ENCODE measurements around the gene SIGLEC11. TPM values are rescaled to one million over a fixed set of nuclear protein-coding genes. Genes with fewer than 3 reads are reported as not detected.

Gene SIGLEC11
- polyA plus RNA-seq, 4 donors, result 0.45 to 37.2 (median 0.80) TPM

GRCh38 chr19:49924004-49924880, 36.7 kb downstream of the SIGLEC11 start:
- FAIRE-seq (no peak), DNase-seq (no peak)
- H3K9me3 ChIP-seq (ENCODE audit: control insufficient read depth in 2 of 2, insufficient read depth in 1 of 2, low read depth in 1 of 2, low read length in 1 of 2), result no peaks in the 10 kb centered on the region
- 83 to 86% (median 85%) methylated on average over 25 of the region's 25 CpGs for WGBS, 3 donors
- peaks cover 0 to 11% (median 8%) of the 10 kb centered on the region in 3 donors for H3K4me1 ChIP-seq (ENCODE audit: control insufficient read depth in 3 of 3, insufficient read depth in 2 of 3, low read depth in 1 of 3, low read length in 2 of 3)
- H3K27ac ChIP-seq (ENCODE audit: low read depth in 1 of 3, low read length in 2 of 3), result no peak overlapping the region
- no peak overlapping the region for H3K4me3 ChIP-seq (ENCODE audit: low read depth in 1 of 3, low read length in 3 of 3)
- H3K36me3 ChIP-seq (ENCODE audit: control insufficient read depth in 3 of 3, insufficient read depth in 2 of 3, low read depth in 1 of 3, low read length in 3 of 3), result peaks cover 1 to 75% (median 5%) of the 10 kb centered on the region in 3 donors
- no peaks in the 10 kb centered on the region for H3K27me3 ChIP-seq (ENCODE audit: control insufficient read depth in 3 of 3, insufficient read depth in 3 of 3, low read length in 3 of 3)

- Histone ChIP-seq H3K4me1 (ENCODE audit: control insufficient read depth in 3 of 3, insufficient read depth in 2 of 3, low read depth in 1 of 3, low read length in 2 of 3) (peaks cover 0 to 11% (median 8%) of the 10 kb centered on the region in 3 donors), H3K27ac (ENCODE audit: low read depth in 1 of 3, low read length in 2 of 3) (no peak overlapping the region), H3K36me3 (ENCODE audit: control insufficient read depth in 3 of 3, insufficient read depth in 2 of 3, low read depth in 1 of 3, low read length in 3 of 3) (peaks cover 1 to 82% (median 5%) of the 10 kb centered on the region in 3 donors), H3K4me3 (ENCODE audit: low read depth in 1 of 3, low read length in 3 of 3) (no peak overlapping the region), H3K9me3 (ENCODE audit: control insufficient read depth in 2 of 2, insufficient read depth in 1 of 2, low read depth in 1 of 2, low read length in 1 of 2) (no peaks in the 10 kb centered on the region), H3K27me3 (ENCODE audit: control insufficient read depth in 3 of 3, insufficient read depth in 3 of 3, low read length in 3 of 3) (no peaks in the 10 kb centered on the region)
- no peak for FAIRE-seq
- WGBS, 3 donors, result 90 to 92% (median 90%) methylated on average over 30 to 31 of the region's 31 CpGs
- DNase-seq, result no peak
Observed at GRCh38 chr19:49923055-49924003, 37.6 kb downstream of the SIGLEC11 start.

- FAIRE-seq (no peak), DNase-seq (no peak)
- H3K27ac ChIP-seq (ENCODE audit: low read depth in 1 of 3, low read length in 2 of 3), result no peak overlapping the region
- peaks cover 0 to 1% (median 0%) of the 10 kb centered on the region in 3 donors for H3K4me1 ChIP-seq (ENCODE audit: control insufficient read depth in 3 of 3, insufficient read depth in 2 of 3, low read depth in 1 of 3, low read length in 2 of 3)
- 87 to 89% (median 87%) methylated on average over 22 of the region's 22 CpGs for WGBS, 3 donors
- peaks cover 1 to 85% (median 5%) of the 10 kb centered on the region in 3 donors for H3K36me3 ChIP-seq (ENCODE audit: control insufficient read depth in 3 of 3, insufficient read depth in 2 of 3, low read depth in 1 of 3, low read length in 3 of 3)
- H3K4me3 ChIP-seq (ENCODE audit: low read depth in 1 of 3, low read length in 3 of 3), result no peak overlapping the region
- H3K9me3 ChIP-seq (ENCODE audit: control insufficient read depth in 2 of 2, insufficient read depth in 1 of 2, low read depth in 1 of 2, low read length in 1 of 2), result no peaks in the 10 kb centered on the region
- H3K27me3 ChIP-seq (ENCODE audit: control insufficient read depth in 3 of 3, insufficient read depth in 3 of 3, low read length in 3 of 3), result no peaks in the 10 kb centered on the region
Observed at GRCh38 chr19:49921871-49922795, 38.8 kb downstream of the SIGLEC11 start.

GRCh38 chr19:49920624-49921363, 40.2 kb downstream of the SIGLEC11 start:
- Histone ChIP-seq H3K9me3 (ENCODE audit: control insufficient read depth in 2 of 2, insufficient read depth in 1 of 2, low read depth in 1 of 2, low read length in 1 of 2) (peaks cover 0 to under 1% of the 10 kb centered on the region in 2 donors), H3K27ac (ENCODE audit: low read depth in 1 of 3, low read length in 2 of 3) (no peak overlapping the region), H3K36me3 (ENCODE audit: control insufficient read depth in 3 of 3, insufficient read depth in 2 of 3, low read depth in 1 of 3, low read length in 3 of 3) (peaks cover 1 to 86% (median 5%) of the 10 kb centered on the region in 3 donors), H3K4me3 (ENCODE audit: low read depth in 1 of 3, low read length in 3 of 3) (no peak overlapping the region), H3K4me1 (ENCODE audit: control insufficient read depth in 3 of 3, insufficient read depth in 2 of 3, low read depth in 1 of 3, low read length in 2 of 3) (no peaks in the 10 kb centered on the region), H3K27me3 (ENCODE audit: control insufficient read depth in 3 of 3, insufficient read depth in 3 of 3, low read length in 3 of 3) (no peaks in the 10 kb centered on the region)
- FAIRE-seq, result no peak
- DNase-seq, result no peak
- 91 to 95% (median 91%) methylated on average over 24 of the region's 24 CpGs for WGBS, 3 donors

- FAIRE-seq (no peak), DNase-seq (no peak)
- no peaks in the 10 kb centered on the region for H3K4me1 ChIP-seq (ENCODE audit: control insufficient read depth in 3 of 3, insufficient read depth in 2 of 3, low read depth in 1 of 3, low read length in 2 of 3)
- no peak overlapping the region for H3K27ac ChIP-seq (ENCODE audit: low read depth in 1 of 3, low read length in 2 of 3)
- H3K27me3 ChIP-seq (ENCODE audit: control insufficient read depth in 3 of 3, insufficient read depth in 3 of 3, low read length in 3 of 3), result no peaks in the 10 kb centered on the region
- H3K36me3 ChIP-seq (ENCODE audit: control insufficient read depth in 3 of 3, insufficient read depth in 2 of 3, low read depth in 1 of 3, low read length in 3 of 3), result peaks cover 0 to 87% (median 0%) of the 10 kb centered on the region in 3 donors
- no peak overlapping the region for H3K4me3 ChIP-seq (ENCODE audit: low read depth in 1 of 3, low read length in 3 of 3)
- WGBS, 3 donors, result 88 to 93% (median 93%) methylated on average over 8 of the region's 8 CpGs
- H3K9me3 ChIP-seq (ENCODE audit: control insufficient read depth in 2 of 2, insufficient read depth in 1 of 2, low read depth in 1 of 2, low read length in 1 of 2), result peaks cover 0 to 9% of the 10 kb centered on the region in 2 donors
Observed at GRCh38 chr19:49918089-49918488, 42.9 kb downstream of the SIGLEC11 start.

- no peak overlapping the region for H3K4me3 ChIP-seq (ENCODE audit: low read depth in 1 of 3, low read length in 3 of 3)
- no peak overlapping the region for H3K27ac ChIP-seq (ENCODE audit: low read depth in 1 of 3, low read length in 2 of 3)
- no peak for FAIRE-seq
- 86 to 88% (median 88%) methylated on average over 21 of the region's 21 CpGs for WGBS, 3 donors
- peaks cover 0 to 85% (median 4%) of the 10 kb centered on the region in 3 donors for H3K36me3 ChIP-seq (ENCODE audit: control insufficient read depth in 3 of 3, insufficient read depth in 2 of 3, low read depth in 1 of 3, low read length in 3 of 3)
- DNase-seq, result no peak
- no peaks in the 10 kb centered on the region for H3K27me3 ChIP-seq (ENCODE audit: control insufficient read depth in 3 of 3, insufficient read depth in 3 of 3, low read length in 3 of 3)
- peaks cover 0 to 9% of the 10 kb centered on the region in 2 donors for H3K9me3 ChIP-seq (ENCODE audit: control insufficient read depth in 2 of 2, insufficient read depth in 1 of 2, low read depth in 1 of 2, low read length in 1 of 2)
- no peaks in the 10 kb centered on the region for H3K4me1 ChIP-seq (ENCODE audit: control insufficient read depth in 3 of 3, insufficient read depth in 2 of 3, low read depth in 1 of 3, low read length in 2 of 3)
Observed at GRCh38 chr19:49916839-49917733, 43.9 kb downstream of the SIGLEC11 start.

- H3K27me3 ChIP-seq (ENCODE audit: control insufficient read depth in 3 of 3, insufficient read depth in 3 of 3, low read length in 3 of 3), result no peaks in the 10 kb centered on the region
- 97 to 98% (median 97%) methylated on average over 6 of the region's 6 CpGs for WGBS, 3 donors
- peaks cover 0 to 79% (median 4%) of the 10 kb centered on the region in 3 donors for H3K36me3 ChIP-seq (ENCODE audit: control insufficient read depth in 3 of 3, insufficient read depth in 2 of 3, low read depth in 1 of 3, low read length in 3 of 3)
- no peak for DNase-seq
- H3K4me1 ChIP-seq (ENCODE audit: control insufficient read depth in 3 of 3, insufficient read depth in 2 of 3, low read depth in 1 of 3, low read length in 2 of 3), result no peaks in the 10 kb centered on the region
- no peak overlapping the region for H3K4me3 ChIP-seq (ENCODE audit: low read depth in 1 of 3, low read length in 3 of 3)
- no peak for FAIRE-seq
- peaks cover 0 to 9% of the 10 kb centered on the region in 2 donors for H3K9me3 ChIP-seq (ENCODE audit: control insufficient read depth in 2 of 2, insufficient read depth in 1 of 2, low read depth in 1 of 2, low read length in 1 of 2)
- no peak overlapping the region for H3K27ac ChIP-seq (ENCODE audit: low read depth in 1 of 3, low read length in 2 of 3)
Observed at GRCh38 chr19:49915271-49915670, 45.7 kb downstream of the SIGLEC11 start.
